Osteocyte (in vitro differentiated cells): ENCODE data around the gene PITPNC1. TPM values are rescaled to one million over a fixed set of nuclear protein-coding genes. Genes with fewer than 3 reads are reported as not detected.
"Not testable (repeated sequence)": the region's sequence is repeated elsewhere in the genome, so short reads cannot be mapped to it uniquely, and the experiment has no call there.

ENCODE experiments used
- DNase-seq: peaks from one replicate; pipeline ENCODE4 v3.0.0; 2021; ENCODE audit warnings: mixed read lengths; ENCODE audit not compliant: unreplicated experiment; ENCODE audit errors: extremely low spot score
- H3K27ac Mint-ChIP-seq: one replicate; pipeline ENCODE4 v1.8.0; 2021; ENCODE audit warnings: mild to moderate bottlenecking, mixed read lengths; ENCODE audit not compliant: unreplicated experiment
- H3K27me3 Mint-ChIP-seq: one replicate; pipeline ENCODE4 v1.8.0; 2021; ENCODE audit warnings: mixed read lengths; ENCODE audit not compliant: unreplicated experiment
- H3K36me3 Mint-ChIP-seq: one replicate; pipeline ENCODE4 v1.8.0; 2021; ENCODE audit warnings: mixed read lengths; ENCODE audit not compliant: unreplicated experiment
- H3K4me1 Mint-ChIP-seq: one replicate; pipeline ENCODE4 v1.8.0; 2021; ENCODE audit warnings: mixed read lengths; ENCODE audit not compliant: unreplicated experiment
- H3K4me3 Mint-ChIP-seq: one replicate; pipeline ENCODE4 v1.8.0; 2021; ENCODE audit warnings: mild to moderate bottlenecking, moderate library complexity, mixed read lengths; ENCODE audit not compliant: unreplicated experiment
- H3K9me3 Mint-ChIP-seq: one replicate; pipeline ENCODE4 v1.8.0; 2021; ENCODE audit warnings: mixed read lengths; ENCODE audit not compliant: unreplicated experiment
- CTCF ChIP-seq: fragments of 200-600 bp; sonication (generic); IDR thresholded peaks from 2 replicates; pipeline ENCODE4 v1.5.0; 2021; ENCODE audit warnings: antibody characterized with exemption, mild to moderate bottlenecking, moderate library complexity
- total RNA-seq: library from RNA; stranded (reverse); gene quantifications from 2 replicates; pipeline ENCODE4 v1.2.1, GENCODE V29; 2021

The PITPNC1 gene
- total RNA-seq, 1 donor from 2014 or later = 18.0 TPM

- H3K4me3 Mint-ChIP-seq = no peak overlapping the region
- no peaks in the 10 kb centered on the region for H3K27me3 Mint-ChIP-seq
- peaks cover 28% of the 10 kb centered on the region for H3K4me1 Mint-ChIP-seq
- H3K36me3 Mint-ChIP-seq = no peaks in the 10 kb centered on the region
- H3K27ac Mint-ChIP-seq = no peak overlapping the region
- peak; percentile 84 for TF ChIP-seq CTCF
- no peak for DNase-seq
- peaks cover 6% of the 10 kb centered on the region for H3K9me3 Mint-ChIP-seq
These were observed 98.3 kb downstream of the PITPNC1 start for GRCh38 chr17:67475161-67475937.

- H3K36me3 Mint-ChIP-seq = no peaks in the 10 kb centered on the region
- peaks cover 2% of the 10 kb centered on the region for H3K9me3 Mint-ChIP-seq
- no peaks in the 10 kb centered on the region for H3K27me3 Mint-ChIP-seq
- no peak overlapping the region for H3K27ac Mint-ChIP-seq
- DNase-seq = no peak
- H3K4me1 Mint-ChIP-seq = peaks cover 40% of the 10 kb centered on the region
- no peak for TF ChIP-seq CTCF
- no peak overlapping the region for H3K4me3 Mint-ChIP-seq
These were observed 99.8 kb downstream of the PITPNC1 start for GRCh38 chr17:67476787-67477335.

- Mint-ChIP-seq H3K36me3 (no peaks in the 10 kb centered on the region), H3K27me3 (no peaks in the 10 kb centered on the region), H3K4me3 (no peak overlapping the region), H3K27ac (peak overlapping the region; percentile 14), H3K9me3 (no peaks in the 10 kb centered on the region), H3K4me1 (peaks cover 48% of the 10 kb centered on the region)
- no peak for TF ChIP-seq CTCF
- DNase-seq = no peak
These were observed 100.6 kb downstream of the PITPNC1 start for GRCh38 chr17:67477687-67478086.

GRCh38 chr17:67478401-67479041, 101.4 kb downstream of the PITPNC1 start:
- Mint-ChIP-seq H3K4me3 (no peak overlapping the region), H3K27ac (no peak overlapping the region)
- no peak for TF ChIP-seq CTCF

GRCh38 chr17:67479148-67479547, 102.1 kb downstream of the PITPNC1 start:
- no peaks in the 10 kb centered on the region for H3K27me3 Mint-ChIP-seq
- TF ChIP-seq CTCF = no peak
- H3K4me3 Mint-ChIP-seq = no peak overlapping the region
- H3K27ac Mint-ChIP-seq = no peak overlapping the region
- peaks cover 49% of the 10 kb centered on the region for H3K4me1 Mint-ChIP-seq
- H3K9me3 Mint-ChIP-seq = no peaks in the 10 kb centered on the region
- DNase-seq = no peak
- H3K36me3 Mint-ChIP-seq = no peaks in the 10 kb centered on the region

More at GRCh38 chr17:67478401-67479041, 101.4 kb downstream of the PITPNC1 start:
- H3K9me3 Mint-ChIP-seq = no peaks in the 10 kb centered on the region
- H3K36me3 Mint-ChIP-seq = no peaks in the 10 kb centered on the region
- H3K4me1 Mint-ChIP-seq = peaks cover 51% of the 10 kb centered on the region
- H3K27me3 Mint-ChIP-seq = no peaks in the 10 kb centered on the region
- DNase-seq = no peak

GRCh38 chr17:67480959-67481358, 103.9 kb downstream of the PITPNC1 start:
- not testable (repeated sequence) for H3K27me3 Mint-ChIP-seq

More at GRCh38 chr17:67480959-67481358, 103.9 kb downstream of the PITPNC1 start:
- H3K36me3 Mint-ChIP-seq, H3K9me3 Mint-ChIP-seq, H3K4me3 Mint-ChIP-seq: not testable (repeated sequence)
- peak; percentile 60 for DNase-seq
- Mint-ChIP-seq H3K27ac (peak overlapping the region; percentile 65), H3K4me1 (peaks cover 41% of the 10 kb centered on the region)
